Neural cell (in vitro differentiated cells): ENCODE data around the gene HAUS3. TPM values are rescaled to one million over a fixed set of nuclear protein-coding genes. Genes with fewer than 3 reads are reported as not detected.

Experiments used
- H2AFZ ChIP-seq: fragments of 200-600, 300-800 bp; sonication (generic), shearing (Covaris generic); 2 replicates; pipeline ENCODE4 v1.6.0; 2014; ENCODE audit warnings: low read depth, mild to moderate bottlenecking, antibody characterized with exemption, low read length, moderate library complexity
- H3F3A ChIP-seq: fragments of 200-600 bp; shearing (Covaris generic); 2 replicates; pipeline ENCODE4 v1.6.1; 2016; ENCODE audit warnings: mild to moderate bottlenecking, moderate library complexity, mixed read lengths, antibody characterized with exemption, low read length; ENCODE audit not compliant: insufficient read depth, poor library complexity, severe bottlenecking
- H3K27ac ChIP-seq: fragments of 200-600, 300-800 bp; sonication (generic), shearing (Covaris generic); 2 replicates; pipeline ENCODE4 v1.5.1; 2014; ENCODE audit warnings: mild to moderate bottlenecking, low read length, moderate library complexity
- H3K27me3 ChIP-seq: fragments of 300-800, 200-600 bp; sonication (generic), shearing (Covaris generic); 2 replicates; pipeline ENCODE4 v1.6.0; 2014; ENCODE audit warnings: mild to moderate bottlenecking, low read depth, low read length, moderate library complexity; ENCODE audit not compliant: insufficient read depth
- H3K36me3 ChIP-seq: fragments of 300-800, 200-600 bp; sonication (generic), shearing (Covaris generic); 2 replicates; pipeline ENCODE4 v1.5.1; 2014; ENCODE audit warnings: mild to moderate bottlenecking, antibody characterized with exemption, low read length, moderate library complexity; ENCODE audit not compliant: insufficient read depth
- H3K4me2 ChIP-seq: fragments of 300-800, 200-600 bp; sonication (generic), shearing (Covaris generic); 2 replicates; pipeline ENCODE4 v1.6.0; 2014; ENCODE audit warnings: mild to moderate bottlenecking, low read length
- H3K4me3 ChIP-seq: fragments of 300-800, 200-600 bp; sonication (generic), shearing (Covaris generic); 2 replicates; pipeline ENCODE4 v1.5.1; 2014; ENCODE audit warnings: mild to moderate bottlenecking, low read length, moderate library complexity
- H3K79me2 ChIP-seq: fragments of 200-600 bp; shearing (Covaris generic); replicated peaks from 2 replicates; pipeline ENCODE4 v1.6.0; 2014; ENCODE audit warnings: mild to moderate bottlenecking, low read length, moderate library complexity; ENCODE audit not compliant: insufficient read depth
- H3K9ac ChIP-seq: fragments of 300-800, 200-600 bp; sonication (generic), shearing (Covaris generic); 2 replicates; pipeline ENCODE4 v1.6.1; 2016; ENCODE audit warnings: mild to moderate bottlenecking, low read length, mixed read lengths
- H3K9me2 ChIP-seq: fragments of 200-600 bp; shearing (Covaris generic); 2 replicates; pipeline ENCODE4 v1.6.1; 2016; ENCODE audit warnings: mild to moderate bottlenecking, low read length, mixed read lengths; ENCODE audit not compliant: insufficient read depth
- H3K9me3 ChIP-seq: fragments of 200-600, 300-800 bp; sonication (generic), shearing (Covaris generic); 2 replicates; pipeline ENCODE4 v1.6.1; 2016; ENCODE audit warnings: mild to moderate bottlenecking, mixed run types, low read length, moderate library complexity, mixed read lengths
- H4K20me1 ChIP-seq: fragments of 200-600 bp; shearing (Covaris generic); 2 replicates; pipeline ENCODE4 v1.6.1; 2016; ENCODE audit warnings: mild to moderate bottlenecking, mixed run types; ENCODE audit not compliant: insufficient read depth
- EP300 ChIP-seq: fragments of 450-650 bp; conservative IDR thresholded peaks from 2 replicates; pipeline ENCODE4 v1.6.1; 2014; ENCODE audit warnings: antibody characterized with exemption, mild to moderate bottlenecking, moderate library complexity; ENCODE audit not compliant: poor library complexity, severe bottlenecking
- EZH2 ChIP-seq: fragments of 200-600, 300-800 bp; shearing (Covaris generic), sonication (generic); IDR thresholded peaks from 2 replicates; pipeline ENCODE4 v1.6.1; 2014; ENCODE audit warnings: antibody characterized with exemption, low read length, borderline replicate concordance, mild to moderate bottlenecking; ENCODE audit not compliant: insufficient read depth, poor library complexity, severe bottlenecking
- MXI1 ChIP-seq: fragments of 450-650 bp; conservative IDR thresholded peaks from 2 replicates; pipeline ENCODE4 v1.6.1; 2014; ENCODE audit warnings: antibody characterized with exemption, mild to moderate bottlenecking; ENCODE audit not compliant: poor library complexity, severe bottlenecking
- POLR2AphosphoS5 ChIP-seq: IDR thresholded peaks from 2 replicates; pipeline ENCODE4 v1.6.1; 2012
- RAD21 ChIP-seq: fragments of 450-650 bp; conservative IDR thresholded peaks from 2 replicates; pipeline ENCODE4 v1.6.1; 2014; ENCODE audit warnings: antibody characterized with exemption, mild to moderate bottlenecking, moderate library complexity
- SMC3 ChIP-seq: fragments of 450-650 bp; conservative IDR thresholded peaks from 2 replicates; pipeline ENCODE4 v1.6.1; 2014; ENCODE audit warnings: antibody characterized with exemption, mild to moderate bottlenecking, moderate library complexity; ENCODE audit not compliant: poor library complexity
- TAF1 ChIP-seq: IDR thresholded peaks from 2 replicates; pipeline ENCODE4 v1.6.1; 2012; ENCODE audit warnings: low read depth
- polyA plus RNA-seq: library from polyadenylated mRNA; depleted of rRNA; stranded (reverse); fragments of >200 nt; gene quantifications from 2 replicates; pipeline ENCODE4 v1.2.3, GENCODE V29; 2014
- TF ChIP-seq, protein P1 (sequence below): IDR thresholded peaks from 2 replicates; pipeline ENCODE4 v1.6.1; 2012; ENCODE audit warnings: borderline replicate concordance
- TF ChIP-seq, protein P2 (sequence below): fragments of 450-650 bp; IDR thresholded peaks from 2 replicates; pipeline ENCODE4 v1.5.1; 2014; ENCODE audit warnings: antibody characterized with exemption, mild to moderate bottlenecking, moderate library complexity; ENCODE audit not compliant: poor library complexity, severe bottlenecking

HAUS3 gene
- polyA plus RNA-seq, 1 donor from 2014 or later, result 34.2 TPM

GRCh38 chr4:2182994-2183393, 58.9 kb downstream of the HAUS3 start:
- Histone ChIP-seq H3K9ac (no peak overlapping the region), H3K4me3 (no peak overlapping the region), H3K9me3 (peaks cover 10% of the 10 kb centered on the region), H3F3A (no peaks in the 10 kb centered on the region), H3K27me3 (no peaks in the 10 kb centered on the region), H3K36me3 (no peaks in the 10 kb centered on the region), H3K4me2 (no peak overlapping the region), H4K20me1 (no peaks in the 10 kb centered on the region), H3K9me2 (no peaks in the 10 kb centered on the region), H2AFZ (no peak overlapping the region), H3K79me2 (no peaks in the 10 kb centered on the region), H3K27ac (no peak overlapping the region)
- TF ChIP-seq SMC3, result no peak
- no peak for TF ChIP-seq EP300
- TF ChIP-seq, protein P1, sequence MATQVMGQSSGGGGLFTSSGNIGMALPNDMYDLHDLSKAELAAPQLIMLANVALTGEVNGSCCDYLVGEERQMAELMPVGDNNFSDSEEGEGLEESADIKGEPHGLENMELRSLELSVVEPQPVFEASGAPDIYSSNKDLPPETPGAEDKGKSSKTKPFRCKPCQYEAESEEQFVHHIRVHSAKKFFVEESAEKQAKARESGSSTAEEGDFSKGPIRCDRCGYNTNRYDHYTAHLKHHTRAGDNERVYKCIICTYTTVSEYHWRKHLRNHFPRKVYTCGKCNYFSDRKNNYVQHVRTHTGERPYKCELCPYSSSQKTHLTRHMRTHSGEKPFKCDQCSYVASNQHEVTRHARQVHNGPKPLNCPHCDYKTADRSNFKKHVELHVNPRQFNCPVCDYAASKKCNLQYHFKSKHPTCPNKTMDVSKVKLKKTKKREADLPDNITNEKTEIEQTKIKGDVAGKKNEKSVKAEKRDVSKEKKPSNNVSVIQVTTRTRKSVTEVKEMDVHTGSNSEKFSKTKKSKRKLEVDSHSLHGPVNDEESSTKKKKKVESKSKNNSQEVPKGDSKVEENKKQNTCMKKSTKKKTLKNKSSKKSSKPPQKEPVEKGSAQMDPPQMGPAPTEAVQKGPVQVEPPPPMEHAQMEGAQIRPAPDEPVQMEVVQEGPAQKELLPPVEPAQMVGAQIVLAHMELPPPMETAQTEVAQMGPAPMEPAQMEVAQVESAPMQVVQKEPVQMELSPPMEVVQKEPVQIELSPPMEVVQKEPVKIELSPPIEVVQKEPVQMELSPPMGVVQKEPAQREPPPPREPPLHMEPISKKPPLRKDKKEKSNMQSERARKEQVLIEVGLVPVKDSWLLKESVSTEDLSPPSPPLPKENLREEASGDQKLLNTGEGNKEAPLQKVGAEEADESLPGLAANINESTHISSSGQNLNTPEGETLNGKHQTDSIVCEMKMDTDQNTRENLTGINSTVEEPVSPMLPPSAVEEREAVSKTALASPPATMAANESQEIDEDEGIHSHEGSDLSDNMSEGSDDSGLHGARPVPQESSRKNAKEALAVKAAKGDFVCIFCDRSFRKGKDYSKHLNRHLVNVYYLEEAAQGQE, result no peak
- TF ChIP-seq MXI1, result no peak
- TF ChIP-seq EZH2, result no peak
- no peak for TF ChIP-seq POLR2AphosphoS5
- TF ChIP-seq TAF1, result no peak
- TF ChIP-seq, protein P2, sequence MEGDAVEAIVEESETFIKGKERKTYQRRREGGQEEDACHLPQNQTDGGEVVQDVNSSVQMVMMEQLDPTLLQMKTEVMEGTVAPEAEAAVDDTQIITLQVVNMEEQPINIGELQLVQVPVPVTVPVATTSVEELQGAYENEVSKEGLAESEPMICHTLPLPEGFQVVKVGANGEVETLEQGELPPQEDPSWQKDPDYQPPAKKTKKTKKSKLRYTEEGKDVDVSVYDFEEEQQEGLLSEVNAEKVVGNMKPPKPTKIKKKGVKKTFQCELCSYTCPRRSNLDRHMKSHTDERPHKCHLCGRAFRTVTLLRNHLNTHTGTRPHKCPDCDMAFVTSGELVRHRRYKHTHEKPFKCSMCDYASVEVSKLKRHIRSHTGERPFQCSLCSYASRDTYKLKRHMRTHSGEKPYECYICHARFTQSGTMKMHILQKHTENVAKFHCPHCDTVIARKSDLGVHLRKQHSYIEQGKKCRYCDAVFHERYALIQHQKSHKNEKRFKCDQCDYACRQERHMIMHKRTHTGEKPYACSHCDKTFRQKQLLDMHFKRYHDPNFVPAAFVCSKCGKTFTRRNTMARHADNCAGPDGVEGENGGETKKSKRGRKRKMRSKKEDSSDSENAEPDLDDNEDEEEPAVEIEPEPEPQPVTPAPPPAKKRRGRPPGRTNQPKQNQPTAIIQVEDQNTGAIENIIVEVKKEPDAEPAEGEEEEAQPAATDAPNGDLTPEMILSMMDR, result no peak
- TF ChIP-seq RAD21, result no peak

DNA sequence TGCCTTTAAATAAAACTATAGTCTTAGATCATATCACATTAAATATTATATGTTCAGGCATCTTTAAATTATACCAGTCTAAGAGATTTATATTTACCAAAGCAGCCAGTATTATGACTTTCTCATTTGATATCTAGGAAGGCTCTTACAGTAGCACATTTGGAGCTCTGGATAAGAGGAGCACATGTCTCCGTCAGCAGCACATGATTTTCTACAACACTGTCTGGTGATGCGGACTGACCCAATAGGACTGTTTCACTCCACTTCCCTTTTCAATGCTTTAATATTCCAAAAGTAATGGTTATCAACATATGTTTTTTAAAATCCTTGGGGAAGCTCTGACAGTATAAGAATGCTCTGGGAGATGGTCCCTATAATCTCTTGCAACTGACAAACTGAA, 61.5 kb downstream of the HAUS3 start:
- Histone ChIP-seq H3F3A (no peaks in the 10 kb centered on the region), H3K4me2 (no peak overlapping the region), H3K4me3 (no peak overlapping the region), H3K79me2 (no peaks in the 10 kb centered on the region), H3K27me3 (no peaks in the 10 kb centered on the region), H3K36me3 (no peaks in the 10 kb centered on the region), H3K9me2 (no peaks in the 10 kb centered on the region), H3K9me3 (peaks cover 2% of the 10 kb centered on the region), H2AFZ (no peak overlapping the region), H4K20me1 (no peaks in the 10 kb centered on the region), H3K9ac (no peak overlapping the region), H3K27ac (no peak overlapping the region)
- TF ChIP-seq EZH2 (no peak), MXI1 (no peak), EP300 (no peak), POLR2AphosphoS5 (no peak), RAD21 (no peak), TAF1 (no peak), SMC3 (no peak)
- TF ChIP-seq, protein P2, result no peak
- TF ChIP-seq, protein P1, result no peak
